Duodenal mucosa (tissue), 2 donors: ENCODE measurements around the gene CUX1.
"Not testable (repeated sequence)": the region's sequence is repeated elsewhere in the genome, so short reads cannot be mapped to it uniquely, and the experiment has no call there.

Source experiments
- H3K27ac ChIP-seq: one replicate; pipeline ENCODE4 v1.7.0; 2013; ENCODE audit warnings: low read depth, low read length
- H3K27me3 ChIP-seq, 2 donors: one replicate each; pipeline ENCODE4 v1.7.0; 2013; ENCODE audit warnings: low read length in 2 of 2, control low read depth in 1 of 2; ENCODE audit not compliant: insufficient read depth in 2 of 2, control insufficient read depth in 1 of 2
- H3K36me3 ChIP-seq, 2 donors: one replicate each; pipeline ENCODE4 v1.7.0; 2013; ENCODE audit warnings: low read length in 2 of 2, control low read depth in 1 of 2; ENCODE audit not compliant: insufficient read depth in 2 of 2, control insufficient read depth in 1 of 2
- H3K4me1 ChIP-seq, 2 donors: one replicate each; pipeline ENCODE4 v1.7.0; 2013; ENCODE audit warnings: low read length in 2 of 2, control low read depth in 1 of 2; ENCODE audit not compliant: insufficient read depth in 2 of 2, control insufficient read depth in 1 of 2
- H3K4me3 ChIP-seq, 2 donors: one replicate each; pipeline ENCODE4 v1.7.0; 2013; ENCODE audit warnings: low read length in 2 of 2, low read depth in 1 of 2
- H3K9ac ChIP-seq, 2 donors: one replicate each; pipeline ENCODE4 v1.7.0; 2013; ENCODE audit warnings: low read length in 2 of 2, low read depth in 1 of 2
- H3K9me3 ChIP-seq, 2 donors: one replicate each; pipeline ENCODE4 v1.7.0; 2013; ENCODE audit warnings: low read length in 2 of 2, control low read depth in 1 of 2; ENCODE audit not compliant: control insufficient read depth in 1 of 2

Gene CUX1

DNA sequence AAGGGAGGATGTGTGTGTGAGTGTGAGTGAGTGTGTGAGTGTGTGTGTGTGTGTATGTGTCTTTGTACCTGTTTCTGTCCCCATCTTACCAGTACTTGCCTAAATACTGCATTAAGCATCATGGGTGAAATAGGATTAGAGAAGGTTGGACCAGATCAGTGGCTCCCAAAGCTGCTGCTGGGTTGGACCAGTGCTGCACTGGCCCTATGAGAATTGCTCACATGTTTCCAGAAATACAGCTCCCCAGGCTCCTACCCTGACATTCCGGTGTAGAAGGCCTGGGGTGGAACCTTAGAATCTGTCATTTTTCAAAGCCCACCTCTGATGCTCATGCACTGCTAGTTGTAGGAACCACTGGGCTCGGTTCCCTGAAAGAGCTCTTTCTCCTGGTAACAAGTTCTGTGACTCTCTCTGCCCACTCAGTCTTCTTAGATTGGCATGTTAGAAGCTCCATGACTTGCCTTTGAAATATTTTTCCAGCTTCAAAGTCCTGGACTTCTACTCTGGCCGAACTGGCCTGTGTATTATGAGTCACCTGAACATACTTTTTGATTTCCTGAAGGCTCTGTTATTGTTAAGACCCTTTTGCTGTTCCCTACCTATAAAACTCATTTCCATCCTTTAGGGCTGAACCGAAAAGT, 224.7 kb downstream of the CUX1 start:
- H3K4me1 ChIP-seq, result no peaks in the 10 kb centered on the region
- H3K36me3 ChIP-seq, result no peaks in the 10 kb centered on the region
- peak overlapping the region; percentile 3 for H3K27ac ChIP-seq
- no peaks in the 10 kb centered on the region for H3K9me3 ChIP-seq
- no peak overlapping the region for H3K4me3 ChIP-seq
- no peak overlapping the region for H3K9ac ChIP-seq
- H3K27me3 ChIP-seq, result no peaks in the 10 kb centered on the region

DNA sequence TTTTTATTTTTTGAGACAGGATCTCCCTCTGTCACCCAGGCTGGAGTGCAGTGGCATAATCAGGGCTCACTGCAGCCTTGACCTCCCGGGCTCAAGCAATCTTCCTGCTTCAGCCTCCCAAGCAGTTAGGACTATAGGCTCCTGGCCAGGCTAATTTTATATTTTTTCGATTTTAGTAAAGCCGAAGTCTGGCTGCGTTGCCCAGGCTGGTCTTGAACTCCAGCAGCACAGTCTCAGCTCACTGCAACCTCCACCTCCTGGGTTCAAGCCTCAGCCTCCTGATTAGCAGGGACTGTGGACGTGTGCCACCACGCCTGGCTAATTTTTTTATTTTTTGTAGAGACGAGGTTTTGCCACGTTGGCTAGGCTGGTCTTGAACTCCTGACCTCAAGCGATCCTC, 225.4 kb downstream of the CUX1 start:
- not testable (repeated sequence) for H3K27me3 ChIP-seq, H3K4me1 ChIP-seq, H3K27ac ChIP-seq, H3K4me3 ChIP-seq, H3K9me3 ChIP-seq, H3K36me3 ChIP-seq, H3K9ac ChIP-seq

DNA sequence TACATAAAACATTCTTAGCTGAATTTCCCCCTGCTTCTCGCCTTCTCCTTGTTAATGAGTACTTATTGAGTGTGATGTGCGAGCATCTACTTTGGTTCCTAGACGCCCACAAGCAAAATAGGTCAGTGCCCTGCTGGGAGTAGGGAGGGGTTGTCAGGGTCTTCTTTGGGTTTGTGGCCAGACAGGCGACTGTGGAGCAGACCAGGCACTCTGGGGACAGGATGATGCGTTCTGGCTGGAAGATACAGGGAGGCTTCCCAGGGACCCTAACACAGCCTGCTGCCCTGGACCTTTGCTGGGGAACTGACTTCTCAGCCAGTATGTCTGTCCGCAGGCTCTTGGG, 227.2 kb downstream of the CUX1 start:
- Histone ChIP-seq H3K9me3 (no peaks in the 10 kb centered on the region), H3K27ac (no peak overlapping the region), H3K27me3 (no peaks in the 10 kb centered on the region), H3K36me3 (no peaks in the 10 kb centered on the region), H3K4me1 (no peaks in the 10 kb centered on the region), H3K9ac (no peak overlapping the region), H3K4me3 (no peak overlapping the region)

DNA sequence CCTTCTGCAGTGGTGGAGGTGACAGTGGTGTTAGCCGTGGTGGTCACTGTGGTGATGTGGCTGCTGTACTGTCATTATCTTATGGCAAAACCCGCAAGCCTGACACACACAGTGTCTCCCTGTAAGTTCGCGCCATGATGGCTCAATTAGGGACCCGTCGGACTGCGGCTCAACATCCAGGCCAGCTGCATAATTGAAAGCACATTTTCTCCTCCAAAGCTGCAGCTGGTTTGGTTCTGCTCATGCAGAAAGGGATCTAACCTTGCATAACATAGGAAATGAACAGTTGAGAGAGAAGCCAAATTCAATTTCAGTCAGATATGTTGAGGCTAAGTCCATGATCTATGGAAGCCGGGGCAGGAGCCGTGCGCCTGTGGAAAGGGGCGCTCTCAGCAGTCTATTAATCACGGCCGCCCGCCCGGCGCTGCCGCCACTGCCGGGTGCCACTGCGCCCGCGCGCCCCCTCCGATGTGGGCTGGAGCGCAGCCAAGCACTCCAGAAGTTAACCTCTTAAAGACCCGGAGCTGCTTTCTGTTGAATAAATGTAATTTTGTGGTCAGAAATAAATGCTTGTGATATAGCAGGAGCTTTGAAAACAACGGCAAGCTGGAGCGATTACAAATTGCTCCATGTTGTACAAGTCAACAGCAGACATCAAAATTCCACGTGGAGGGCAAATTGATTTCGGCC, 227.7 kb downstream of the CUX1 start:
- Histone ChIP-seq H3K36me3 (no peaks in the 10 kb centered on the region), H3K9me3 (no peaks in the 10 kb centered on the region), H3K9ac (no peak overlapping the region), H3K27me3 (no peaks in the 10 kb centered on the region), H3K27ac (no peak overlapping the region), H3K4me1 (no peaks in the 10 kb centered on the region), H3K4me3 (no peak overlapping the region)

DNA sequence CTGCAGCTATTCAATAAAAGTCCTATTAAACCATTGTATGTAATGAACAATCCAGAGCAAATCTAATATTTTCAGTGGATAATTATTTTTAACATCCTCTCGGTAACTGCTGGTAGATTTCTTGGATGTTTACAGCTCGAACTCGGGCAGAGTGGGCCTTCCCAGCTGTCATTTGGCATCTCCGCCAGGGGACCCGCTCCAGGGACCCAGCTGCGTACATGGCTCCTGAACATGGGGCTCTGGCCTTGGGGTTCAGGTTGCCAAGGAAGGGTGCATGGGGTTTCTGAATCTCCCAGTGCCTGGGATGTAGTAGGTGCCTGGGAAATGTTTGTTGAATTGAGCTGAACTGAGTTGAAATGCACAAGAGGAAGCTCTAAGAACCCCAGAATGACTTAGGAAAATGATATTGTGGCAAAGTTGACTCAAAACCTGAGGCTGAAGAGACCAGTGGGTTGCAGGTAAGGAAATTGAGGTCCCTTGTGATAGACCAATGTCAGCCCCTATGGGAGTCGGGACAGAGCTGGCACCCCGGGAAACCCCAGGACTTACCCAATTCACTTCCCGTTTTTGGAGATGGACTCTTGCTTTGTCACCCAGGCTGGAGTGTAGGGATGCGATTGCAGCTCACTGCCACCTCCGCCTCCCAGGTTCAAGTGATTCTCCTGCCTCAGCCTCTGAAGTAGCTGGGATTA, 228.4 kb downstream of the CUX1 start:
- no peaks in the 10 kb centered on the region for H3K36me3 ChIP-seq
- no peaks in the 10 kb centered on the region for H3K9me3 ChIP-seq
- no peak overlapping the region for H3K9ac ChIP-seq
- no peaks in the 10 kb centered on the region for H3K4me1 ChIP-seq
- no peak overlapping the region for H3K4me3 ChIP-seq
- no peaks in the 10 kb centered on the region for H3K27me3 ChIP-seq
- H3K27ac ChIP-seq, result no peak overlapping the region

DNA sequence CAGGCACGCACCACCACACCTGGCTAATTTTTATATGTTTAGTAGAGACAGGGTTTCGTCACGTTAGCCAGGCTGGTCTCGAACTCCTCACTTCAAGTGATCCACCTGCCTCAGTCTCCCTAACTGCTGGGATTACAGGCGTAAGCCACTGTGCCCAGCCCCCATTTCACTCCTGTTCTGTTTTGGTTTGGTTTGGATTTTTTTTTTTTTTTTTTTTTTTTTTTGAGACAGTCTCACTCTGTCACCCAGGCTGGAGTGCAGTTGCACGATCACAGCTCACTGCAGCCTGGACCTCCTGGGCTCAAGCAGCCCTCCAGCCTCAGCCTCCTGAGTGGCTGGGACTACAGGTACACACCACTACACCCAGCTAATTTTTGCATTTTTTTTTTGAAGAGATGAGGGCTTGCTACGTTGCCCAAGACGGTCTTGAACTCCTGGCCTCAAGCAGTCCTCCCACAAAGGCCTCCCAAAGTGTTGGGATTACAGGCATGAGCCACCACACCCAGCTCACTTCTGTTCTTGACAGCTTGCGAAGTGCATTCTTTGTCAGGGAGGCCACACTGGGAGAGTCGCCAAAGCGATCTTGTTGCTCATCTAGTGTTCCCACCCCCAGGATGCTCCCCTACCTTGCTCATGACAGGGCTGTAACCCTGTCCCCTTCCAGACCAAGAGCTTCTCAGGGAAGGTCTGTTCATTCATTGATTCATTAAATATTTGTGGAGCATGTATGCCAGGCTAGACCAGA, 229.1 kb downstream of the CUX1 start:
- no peaks in the 10 kb centered on the region for H3K27me3 ChIP-seq
- H3K4me1 ChIP-seq, result no peaks in the 10 kb centered on the region
- no peaks in the 10 kb centered on the region for H3K9me3 ChIP-seq
- no peak overlapping the region for H3K4me3 ChIP-seq
- no peak overlapping the region for H3K27ac ChIP-seq
- H3K36me3 ChIP-seq, result no peaks in the 10 kb centered on the region
- no peak overlapping the region for H3K9ac ChIP-seq

DNA sequence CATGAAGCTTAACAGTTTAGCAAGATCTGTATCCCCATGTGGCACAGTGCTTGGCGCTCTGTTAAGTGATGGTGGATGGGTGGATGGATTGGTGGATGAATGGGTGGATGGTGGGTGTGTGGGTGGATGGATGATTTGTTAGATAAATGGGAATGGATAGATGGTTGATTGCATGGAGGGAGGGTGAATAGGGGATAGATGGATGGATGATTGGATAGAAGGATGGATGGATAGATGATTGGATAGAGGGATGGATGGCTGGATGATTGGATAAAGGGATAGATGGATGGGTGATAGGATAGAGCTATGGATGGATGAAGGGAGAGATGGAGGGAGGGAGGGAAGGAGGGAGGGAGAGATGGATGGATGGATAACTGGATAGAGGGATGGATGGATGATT, 229.7 kb downstream of the CUX1 start:
- H3K27me3 ChIP-seq, result no peaks in the 10 kb centered on the region
- no peaks in the 10 kb centered on the region for H3K9me3 ChIP-seq
- no peak overlapping the region for H3K4me3 ChIP-seq
- H3K27ac ChIP-seq, result no peak overlapping the region
- H3K9ac ChIP-seq, result no peak overlapping the region
- no peaks in the 10 kb centered on the region for H3K4me1 ChIP-seq
- no peaks in the 10 kb centered on the region for H3K36me3 ChIP-seq

DNA sequence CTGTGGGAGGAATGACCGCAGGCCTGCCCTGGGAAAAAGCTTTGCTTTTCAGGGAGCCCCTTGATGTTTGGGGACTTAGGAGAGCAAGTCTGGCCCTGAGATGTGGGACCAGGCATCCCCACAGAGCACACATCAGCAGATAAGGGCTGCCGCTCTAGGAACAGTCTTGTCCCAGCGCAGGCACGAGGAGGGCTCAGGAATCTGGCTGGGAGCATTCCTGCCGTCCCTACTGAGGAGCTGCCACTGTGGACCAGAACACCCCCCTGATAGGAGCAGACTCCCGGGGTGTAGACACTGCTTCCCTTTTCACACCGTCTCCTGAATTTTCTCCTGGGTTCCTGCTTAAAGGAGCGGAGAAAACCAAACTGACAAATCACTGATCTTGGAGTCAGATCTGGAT, 232.3 kb downstream of the CUX1 start:
- Histone ChIP-seq H3K9me3 (no peaks in the 10 kb centered on the region), H3K27me3 (no peaks in the 10 kb centered on the region), H3K4me3 (no peak overlapping the region), H3K9ac (no peak overlapping the region), H3K27ac (no peak overlapping the region), H3K36me3 (no peaks in the 10 kb centered on the region), H3K4me1 (no peaks in the 10 kb centered on the region)

DNA sequence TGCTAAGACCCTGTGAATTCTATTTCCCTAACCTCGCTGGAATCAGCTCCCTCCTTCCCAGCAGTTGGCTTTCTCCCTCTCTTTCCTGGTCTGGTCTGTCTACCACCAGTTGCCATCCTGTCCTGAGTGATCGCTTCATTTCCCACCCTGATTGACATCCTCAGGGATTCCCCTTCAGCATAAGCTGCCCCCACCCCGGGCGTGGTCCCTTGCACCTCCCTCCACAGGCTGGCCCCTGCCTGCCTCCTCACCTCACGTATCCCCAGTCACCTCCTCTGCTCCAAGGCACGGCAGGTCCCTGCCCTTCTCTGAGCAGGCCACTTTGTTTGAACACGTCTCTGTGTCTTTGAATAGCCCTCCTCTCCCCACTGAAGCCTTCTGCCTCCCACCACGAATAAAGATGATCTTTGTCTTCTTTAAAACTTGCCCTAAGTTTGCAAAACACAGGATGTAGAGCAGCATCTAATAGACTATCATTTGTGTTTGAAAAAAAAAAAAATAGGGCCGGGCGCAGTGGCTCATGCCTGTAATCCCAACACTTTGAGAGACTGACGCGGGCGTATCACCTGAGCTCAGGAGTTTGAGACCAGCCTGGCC, 233.5 kb downstream of the CUX1 start:
- H3K36me3 ChIP-seq, result no peaks in the 10 kb centered on the region
- no peaks in the 10 kb centered on the region for H3K9me3 ChIP-seq
- H3K4me1 ChIP-seq, result no peaks in the 10 kb centered on the region
- no peak overlapping the region for H3K4me3 ChIP-seq
- no peak overlapping the region for H3K27ac ChIP-seq
- H3K27me3 ChIP-seq, result no peaks in the 10 kb centered on the region
- no peak overlapping the region for H3K9ac ChIP-seq

DNA sequence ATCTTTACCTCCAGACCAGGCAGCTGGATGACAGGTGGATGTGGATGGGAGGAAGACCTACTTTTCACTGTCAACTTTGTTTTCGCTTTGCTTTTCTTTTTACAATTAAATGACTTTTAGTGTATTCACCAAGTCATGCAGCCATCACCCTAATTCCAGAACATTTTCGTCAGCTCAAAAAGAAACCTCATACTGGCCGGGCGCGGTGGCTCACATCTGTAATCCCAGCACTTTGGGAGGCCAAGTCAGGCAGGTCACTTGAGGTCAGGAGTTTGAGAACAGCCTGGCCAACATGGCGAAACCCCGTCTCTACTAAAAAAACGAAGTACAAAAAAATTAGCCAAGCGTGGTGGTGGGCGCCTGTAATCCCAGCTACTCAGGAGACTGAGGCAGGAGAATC, 234.3 kb downstream of the CUX1 start:
- H3K4me3 ChIP-seq, H3K27ac ChIP-seq, H3K9me3 ChIP-seq, H3K9ac ChIP-seq, H3K36me3 ChIP-seq, H3K27me3 ChIP-seq, H3K4me1 ChIP-seq: not testable (repeated sequence)
